Measurements from ENCODE around the gene POLD3.

DNA sequence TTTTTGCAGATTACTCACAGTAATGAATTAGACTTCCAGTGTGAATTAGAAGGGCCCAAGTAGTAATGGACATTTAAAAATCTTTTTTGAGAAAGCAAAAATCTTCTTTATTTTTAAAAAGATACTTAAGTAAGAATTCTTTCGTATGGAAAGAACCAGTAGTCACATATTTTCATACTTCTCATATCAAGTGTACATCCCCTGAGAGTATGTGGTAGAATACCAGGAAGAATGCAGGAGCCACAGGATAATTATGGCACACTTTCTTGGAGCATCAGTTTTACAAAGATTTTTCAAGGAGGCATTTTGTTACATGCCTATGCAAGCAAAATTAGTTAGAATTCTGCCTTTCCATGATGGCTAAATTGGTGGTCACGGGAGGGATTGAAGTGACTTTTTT, 28.1 kb downstream of the POLD3 start:
- TF ChIP-seq POLR2AphosphoS5 (IDR thresholded peaks at IDR 0.05; ENCODE audit: low read depth, low read length) (no peak), SIN3A (IDR thresholded peaks at IDR 0.05; ENCODE audit: borderline replicate concordance, insufficient read depth, low read length) (no peak), TAF1 (IDR thresholded peaks at IDR 0.05; ENCODE audit: borderline replicate concordance, insufficient read depth, low read length) (no peak)
- TF ChIP-seq, protein P1, sequence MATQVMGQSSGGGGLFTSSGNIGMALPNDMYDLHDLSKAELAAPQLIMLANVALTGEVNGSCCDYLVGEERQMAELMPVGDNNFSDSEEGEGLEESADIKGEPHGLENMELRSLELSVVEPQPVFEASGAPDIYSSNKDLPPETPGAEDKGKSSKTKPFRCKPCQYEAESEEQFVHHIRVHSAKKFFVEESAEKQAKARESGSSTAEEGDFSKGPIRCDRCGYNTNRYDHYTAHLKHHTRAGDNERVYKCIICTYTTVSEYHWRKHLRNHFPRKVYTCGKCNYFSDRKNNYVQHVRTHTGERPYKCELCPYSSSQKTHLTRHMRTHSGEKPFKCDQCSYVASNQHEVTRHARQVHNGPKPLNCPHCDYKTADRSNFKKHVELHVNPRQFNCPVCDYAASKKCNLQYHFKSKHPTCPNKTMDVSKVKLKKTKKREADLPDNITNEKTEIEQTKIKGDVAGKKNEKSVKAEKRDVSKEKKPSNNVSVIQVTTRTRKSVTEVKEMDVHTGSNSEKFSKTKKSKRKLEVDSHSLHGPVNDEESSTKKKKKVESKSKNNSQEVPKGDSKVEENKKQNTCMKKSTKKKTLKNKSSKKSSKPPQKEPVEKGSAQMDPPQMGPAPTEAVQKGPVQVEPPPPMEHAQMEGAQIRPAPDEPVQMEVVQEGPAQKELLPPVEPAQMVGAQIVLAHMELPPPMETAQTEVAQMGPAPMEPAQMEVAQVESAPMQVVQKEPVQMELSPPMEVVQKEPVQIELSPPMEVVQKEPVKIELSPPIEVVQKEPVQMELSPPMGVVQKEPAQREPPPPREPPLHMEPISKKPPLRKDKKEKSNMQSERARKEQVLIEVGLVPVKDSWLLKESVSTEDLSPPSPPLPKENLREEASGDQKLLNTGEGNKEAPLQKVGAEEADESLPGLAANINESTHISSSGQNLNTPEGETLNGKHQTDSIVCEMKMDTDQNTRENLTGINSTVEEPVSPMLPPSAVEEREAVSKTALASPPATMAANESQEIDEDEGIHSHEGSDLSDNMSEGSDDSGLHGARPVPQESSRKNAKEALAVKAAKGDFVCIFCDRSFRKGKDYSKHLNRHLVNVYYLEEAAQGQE (IDR thresholded peaks at IDR 0.05; ENCODE audit: insufficient read depth in 1 of 2, low read depth in 2 of 2, low read length in 2 of 2): no peak

Data from PFSK-1 (cell line).